Activated CD4-positive, alpha-beta T cell treated with anti-CD3 and anti-CD28 coated beads, Interleukin-2, amount 10 ng/mL, durations not matched to agents 7 days and 5 days (primary cell): ENCODE measurements around the gene PCYT2. TPM values are rescaled to one million over a fixed set of nuclear protein-coding genes. Genes with fewer than 3 reads are reported as not detected.

Experiments
- CTCF ChIA-PET: fragments of 350-600 bp; sonication (Branson Sonifier 250); formaldehyde crosslinking; loops from one replicate; lab custom pipeline; 2021; ENCODE audit warnings: antibody characterized with exemption; lab: Charles Lee
- POLR2A ChIA-PET: fragments of 350-600 bp; sonication (Branson Sonifier 250); formaldehyde crosslinking; loops from one replicate; lab custom pipeline; 2021; ENCODE audit warnings: antibody characterized with exemption; lab: Charles Lee
- DNase-seq: peaks from one replicate; pipeline ENCODE4 v3.0.0-alpha.2; 2020
- H3K27ac Mint-ChIP-seq: one replicate; pipeline ENCODE4 v1.8.0; 2021; ENCODE audit warnings: mild to moderate bottlenecking, moderate library complexity, mixed read lengths
- H3K27me3 Mint-ChIP-seq: one replicate; pipeline ENCODE4 v1.8.0; 2021; ENCODE audit warnings: mixed read lengths
- H3K36me3 Mint-ChIP-seq: one replicate; pipeline ENCODE4 v1.8.0; 2021; ENCODE audit warnings: low read depth, mixed read lengths
- H3K4me1 Mint-ChIP-seq: one replicate; pipeline ENCODE4 v1.8.0; 2021; ENCODE audit warnings: mixed read lengths
- H3K4me3 Mint-ChIP-seq: one replicate; pipeline ENCODE4 v1.8.0; 2021; ENCODE audit warnings: mild to moderate bottlenecking, moderate library complexity, mixed read lengths
- H3K9me3 Mint-ChIP-seq: one replicate; pipeline ENCODE4 v1.8.0; 2021; ENCODE audit warnings: mixed read lengths
- total RNA-seq, 2 experiments: library from RNA; stranded (reverse); gene quantifications; one replicate each; pipeline ENCODE4 v1.2.3, GENCODE V29; 2021

PCYT2 gene
- total RNA-seq, 2 experiments from 2014 or later, result 37.6 to 39.0 TPM

- H3K36me3 Mint-ChIP-seq, result peaks cover 11% of the 10 kb centered on the region
- DNase-seq, result no peak
- no peak overlapping the region for H3K4me3 Mint-ChIP-seq
- no peaks in the 10 kb centered on the region for H3K9me3 Mint-ChIP-seq
- no peak overlapping the region for H3K27ac Mint-ChIP-seq
- CTCF ChIA-PET, result no interaction called here
- H3K27me3 Mint-ChIP-seq, result peaks cover 9% of the 10 kb centered on the region
- POLR2A ChIA-PET, result no interaction called here
- peaks cover 6% of the 10 kb centered on the region for H3K4me1 Mint-ChIP-seq
These were observed 7.8 kb downstream of the PCYT2 start for GRCh38 chr17:81903415-81903831.

- H3K27me3 Mint-ChIP-seq, result peaks cover 9% of the 10 kb centered on the region
- ChIA-PET CTCF (interaction anchor here (1.9 kb wide), 1 partner anchor 10 kb away, joined by 5 read pairs; no protein-coding TSS in a partner anchor), POLR2A (no interaction called here)
- peaks cover 6% of the 10 kb centered on the region for H3K4me1 Mint-ChIP-seq
- H3K9me3 Mint-ChIP-seq, result no peaks in the 10 kb centered on the region
- peaks cover 12% of the 10 kb centered on the region for H3K36me3 Mint-ChIP-seq
- no peak overlapping the region for H3K27ac Mint-ChIP-seq
- H3K4me3 Mint-ChIP-seq, result no peak overlapping the region
- DNase-seq, result no peak
These were observed 8.4 kb downstream of the PCYT2 start for GRCh38 chr17:81902653-81903414.

- POLR2A ChIA-PET, result no interaction called here
- H3K36me3 Mint-ChIP-seq, result peaks cover 12% of the 10 kb centered on the region
- peaks cover 6% of the 10 kb centered on the region for H3K4me1 Mint-ChIP-seq
- peaks cover 9% of the 10 kb centered on the region for H3K27me3 Mint-ChIP-seq
- no peaks in the 10 kb centered on the region for H3K9me3 Mint-ChIP-seq
- H3K27ac Mint-ChIP-seq, result no peak within 1 kb of the TSS
- no peak for DNase-seq
- H3K4me3 Mint-ChIP-seq, result no peak within 1 kb of the TSS
- CTCF ChIA-PET, result interaction anchor here (1.9 kb wide), 1 partner anchor 9 kb away, joined by 5 read pairs; no protein-coding TSS in a partner anchor
These were observed 9.1 kb downstream of the PCYT2 start, which contains the start of gene NPB for GRCh38 chr17:81902023-81902652. TSS of gene NPB (plus strand) at chr17:81902238. CDS start at chr17:81902278, 40 bp downstream.

- no peak for DNase-seq
- H3K27ac Mint-ChIP-seq, result no peak overlapping the region
- no peaks in the 10 kb centered on the region for H3K9me3 Mint-ChIP-seq
- no peak overlapping the region for H3K4me3 Mint-ChIP-seq
- peaks cover 6% of the 10 kb centered on the region for H3K4me1 Mint-ChIP-seq
- H3K36me3 Mint-ChIP-seq, result peaks cover 12% of the 10 kb centered on the region
- CTCF ChIA-PET, result interaction anchor here (1.9 kb wide), 1 partner anchor 9 kb away, joined by 5 read pairs; no protein-coding TSS in a partner anchor
- H3K27me3 Mint-ChIP-seq, result peaks cover 9% of the 10 kb centered on the region
- POLR2A ChIA-PET, result no interaction called here
These were observed 9.8 kb downstream of the PCYT2 start for GRCh38 chr17:81901167-81902022.

GRCh38 chr17:81900181-81900820, 10.9 kb downstream of the PCYT2 start:
- H3K9me3 Mint-ChIP-seq, result no peaks in the 10 kb centered on the region
- no peak overlapping the region for H3K27ac Mint-ChIP-seq
- H3K27me3 Mint-ChIP-seq, result peaks cover 9% of the 10 kb centered on the region
- peaks cover 14% of the 10 kb centered on the region for H3K36me3 Mint-ChIP-seq
- DNase-seq, result no peak
- CTCF ChIA-PET, result interaction anchor here (0.7 kb wide), 1 partner anchor 59 kb away, joined by 3 read pairs; no protein-coding TSS in a partner anchor
- no peak overlapping the region for H3K4me3 Mint-ChIP-seq
- POLR2A ChIA-PET, result no interaction called here
- H3K4me1 Mint-ChIP-seq, result peaks cover 6% of the 10 kb centered on the region

DNA sequence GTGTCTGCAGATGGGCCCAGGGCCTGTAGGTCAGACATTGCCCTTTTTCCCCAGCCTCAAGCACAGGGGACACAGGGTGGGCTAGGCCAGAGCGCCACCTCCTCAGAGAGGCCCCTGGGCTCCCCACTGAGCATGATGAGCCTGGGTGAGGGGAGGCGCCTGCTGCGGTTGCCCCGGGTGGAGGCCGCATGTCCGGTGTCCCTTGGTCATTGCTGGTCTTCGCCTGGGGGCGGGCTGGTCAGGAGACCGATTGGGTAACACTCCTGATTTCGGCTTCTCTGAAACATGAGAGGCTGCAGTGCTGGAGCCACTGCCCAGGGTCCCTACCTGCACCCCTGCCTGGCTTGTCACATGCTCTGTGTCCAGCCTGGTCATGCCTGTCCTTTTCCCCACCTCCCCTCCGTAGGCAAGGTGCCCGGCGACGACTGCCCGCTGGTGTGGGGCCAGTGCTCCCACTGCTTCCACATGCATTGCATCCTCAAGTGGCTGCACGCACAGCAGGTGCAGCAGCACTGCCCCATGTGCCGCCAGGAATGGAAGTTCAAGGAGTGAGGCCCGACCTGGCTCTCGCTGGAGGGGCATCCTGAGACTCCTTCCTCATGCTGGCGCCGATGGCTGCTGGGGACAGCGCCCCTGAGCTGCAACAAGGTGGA, 11.6 kb downstream of the PCYT2 start:
- ChIA-PET POLR2A (no interaction called here), CTCF (interaction anchor here (0.7 kb wide), 1 partner anchor 60 kb away, joined by 3 read pairs; no protein-coding TSS in a partner anchor)
- Mint-ChIP-seq H3K36me3 (peaks cover 16% of the 10 kb centered on the region), H3K9me3 (no peaks in the 10 kb centered on the region), H3K27me3 (peaks cover 9% of the 10 kb centered on the region), H3K4me1 (peaks cover 6% of the 10 kb centered on the region), H3K4me3 (no peak overlapping the region), H3K27ac (no peak overlapping the region)
- no peak for DNase-seq

- Mint-ChIP-seq H3K27me3 (peaks cover 9% of the 10 kb centered on the region), H3K4me1 (peaks cover 6% of the 10 kb centered on the region), H3K9me3 (no peaks in the 10 kb centered on the region), H3K4me3 (no peak overlapping the region), H3K27ac (no peak overlapping the region), H3K36me3 (peaks cover 16% of the 10 kb centered on the region)
- CTCF ChIA-PET, result no interaction called here
- DNase-seq, result no peak
- POLR2A ChIA-PET, result no interaction called here
These were observed 12.3 kb downstream of the PCYT2 start for GRCh38 chr17:81898885-81899284.

DNA sequence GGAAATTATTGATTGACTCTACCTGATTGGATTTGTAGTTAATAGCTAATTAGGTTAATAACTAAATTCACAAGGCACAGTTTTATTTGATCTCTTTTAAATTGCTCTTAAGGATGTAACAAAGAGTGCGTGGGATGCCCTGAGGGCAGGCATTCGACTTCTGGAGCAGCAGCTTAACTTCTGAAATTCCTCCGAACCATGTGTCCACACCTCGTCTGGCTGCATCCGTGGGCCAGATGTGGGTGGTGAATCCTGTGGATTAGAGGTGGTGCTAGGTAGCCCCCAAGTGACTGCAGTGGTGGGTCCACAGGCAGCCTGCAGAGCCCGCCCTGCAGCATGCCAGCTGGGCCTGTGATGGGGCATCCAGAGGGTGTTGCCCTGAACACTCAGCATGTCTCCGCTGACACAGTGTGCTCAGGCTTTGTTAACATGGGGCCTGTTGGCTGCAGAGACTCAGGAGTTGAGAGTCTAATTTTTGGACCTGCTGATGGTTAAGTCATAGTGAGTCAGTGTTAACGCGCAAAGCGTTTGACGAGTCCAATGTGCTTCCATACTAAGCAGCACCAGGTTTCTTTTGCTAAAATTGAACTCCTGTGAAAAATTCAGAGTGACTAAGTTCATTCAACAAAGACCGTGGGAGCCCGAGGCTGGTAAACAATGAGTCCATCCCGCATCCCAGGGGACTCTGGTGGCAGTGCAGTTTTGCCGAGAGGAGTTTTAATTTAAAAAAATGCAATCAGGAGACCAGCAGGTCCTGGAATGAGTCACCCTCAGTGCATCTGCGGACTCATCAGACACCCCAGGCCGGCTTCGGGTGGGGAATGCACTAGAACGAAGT, 13.0 kb downstream of the PCYT2 start:
- peaks cover 6% of the 10 kb centered on the region for H3K4me1 Mint-ChIP-seq
- H3K27me3 Mint-ChIP-seq, result peaks cover 7% of the 10 kb centered on the region
- ChIA-PET CTCF (interaction anchor here (1.3 kb wide), 1 partner anchor 19 kb away, joined by 3 read pairs; no protein-coding TSS in a partner anchor), POLR2A (no interaction called here)
- no peak overlapping the region for H3K4me3 Mint-ChIP-seq
- peaks cover 19% of the 10 kb centered on the region for H3K36me3 Mint-ChIP-seq
- no peak for DNase-seq
- H3K27ac Mint-ChIP-seq, result no peak overlapping the region
- H3K9me3 Mint-ChIP-seq, result no peaks in the 10 kb centered on the region

- ChIA-PET CTCF (no interaction called here), POLR2A (no interaction called here)
- Mint-ChIP-seq H3K4me3 (no peak overlapping the region), H3K36me3 (peaks cover 24% of the 10 kb centered on the region), H3K4me1 (peaks cover 7% of the 10 kb centered on the region), H3K27me3 (no peaks in the 10 kb centered on the region), H3K9me3 (no peaks in the 10 kb centered on the region), H3K27ac (no peak overlapping the region)
- no peak for DNase-seq
These were observed 15.8 kb downstream of the PCYT2 start for GRCh38 chr17:81895400-81895799.

DNA sequence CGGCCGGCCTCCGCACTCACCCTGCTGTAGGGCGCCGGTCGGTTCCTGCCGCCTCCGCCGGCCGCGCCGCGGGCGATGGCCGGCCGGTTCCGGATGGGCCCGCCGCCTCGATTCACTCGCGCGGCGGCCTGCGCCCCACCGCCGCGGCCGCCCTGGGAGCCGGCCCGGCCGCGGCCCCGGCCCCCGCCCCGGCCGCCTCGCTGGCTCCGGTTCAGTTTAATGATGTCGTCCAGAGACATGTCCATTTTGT, 20.0 kb downstream of the PCYT2 start:
- peaks cover 30% of the 10 kb centered on the region for H3K4me1 Mint-ChIP-seq
- peaks cover 47% of the 10 kb centered on the region for H3K36me3 Mint-ChIP-seq
- peak overlapping the region; percentile 99 for H3K27ac Mint-ChIP-seq
- H3K9me3 Mint-ChIP-seq, result no peaks in the 10 kb centered on the region
- no peak for DNase-seq
- H3K4me3 Mint-ChIP-seq, result peak overlapping the region; percentile 96
- no peaks in the 10 kb centered on the region for H3K27me3 Mint-ChIP-seq
- ChIA-PET CTCF (no interaction called here), POLR2A (no interaction called here)

DNA sequence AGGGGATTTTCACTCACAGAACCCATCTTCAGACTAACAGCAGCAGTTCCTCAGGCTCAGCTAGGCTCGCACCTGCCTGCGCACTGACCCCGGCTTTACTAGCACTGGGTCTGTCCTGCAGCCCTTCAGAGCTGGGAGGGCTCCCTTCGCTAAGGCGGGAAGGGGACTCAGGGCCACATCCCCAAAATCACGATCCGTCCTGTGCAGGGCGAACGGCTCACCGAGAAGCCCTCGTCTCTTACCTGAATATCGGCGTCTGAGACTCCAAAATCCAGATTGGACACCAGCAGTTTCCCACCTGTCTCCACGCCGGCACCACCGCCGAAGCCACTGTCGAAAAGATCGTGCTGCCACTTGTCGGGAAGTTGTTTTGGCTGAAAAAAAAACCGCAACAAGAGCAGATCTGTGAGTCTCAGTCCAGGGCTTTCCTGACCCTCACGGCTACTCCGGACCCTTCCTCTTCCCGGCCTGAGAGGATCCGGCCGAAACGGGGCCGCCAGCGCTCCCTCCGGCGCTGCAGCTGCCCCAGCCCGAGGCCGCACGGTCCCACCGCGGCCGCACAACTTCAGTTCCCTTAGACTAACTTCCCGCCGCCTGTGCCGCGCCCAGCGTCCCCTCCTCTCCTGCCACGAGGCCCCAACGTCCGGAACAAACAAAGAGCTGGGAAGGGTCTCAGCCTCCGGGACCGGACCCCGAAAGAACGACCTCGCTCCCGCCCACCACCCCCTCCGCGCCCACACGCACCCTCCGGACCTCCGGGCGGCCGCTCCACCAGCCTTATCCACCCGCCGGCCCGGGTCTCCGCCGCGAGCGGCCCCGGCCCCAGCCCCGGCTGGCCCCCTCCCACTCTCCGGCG, 20.5 kb downstream of the PCYT2 start:
- DNase-seq, result peak; percentile 43
- Mint-ChIP-seq H3K4me3 (peak overlapping the region; percentile 89), H3K4me1 (peaks cover 31% of the 10 kb centered on the region), H3K27ac (peak overlapping the region; percentile 99), H3K27me3 (no peaks in the 10 kb centered on the region), H3K9me3 (no peaks in the 10 kb centered on the region), H3K36me3 (peaks cover 50% of the 10 kb centered on the region)
- CTCF ChIA-PET, result no interaction called here
- POLR2A ChIA-PET, result no interaction called here
